NOMO-1 (cell line): ENCODE data around the gene FAM20A.

Experiments
- DNase-seq, 2 experiments: peaks; one replicate each; lab custom pipeline; 2025; ENCODE audit not compliant: unreplicated experiment in 2 of 2; lab: John Stamatoyannopoulos, UW

FAM20A gene

GRCh38 chr17:68570526-68570925 is 30.6 kb downstream of the FAM20A start:
- DNase-seq: no peak

DNA sequence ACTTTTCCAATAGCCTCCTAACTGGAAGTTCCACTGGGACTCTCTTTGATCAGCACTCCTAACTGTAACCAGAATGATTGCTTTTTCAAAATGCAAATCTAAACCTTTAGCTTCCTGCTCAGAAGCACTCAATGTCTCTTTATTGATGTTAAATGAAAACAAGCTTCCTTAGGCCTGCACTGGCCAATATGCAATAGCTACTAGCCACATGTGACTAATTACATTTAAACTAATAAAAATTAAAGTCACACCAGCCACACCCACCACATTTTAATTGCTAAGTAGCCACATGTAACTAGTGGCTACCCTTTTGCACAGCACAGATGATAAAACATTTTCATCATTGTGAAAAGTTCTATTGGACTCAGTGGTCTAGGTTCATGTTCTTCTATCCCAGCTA is 31.8 kb downstream of the FAM20A start:
- DNase-seq: no peak

DNA sequence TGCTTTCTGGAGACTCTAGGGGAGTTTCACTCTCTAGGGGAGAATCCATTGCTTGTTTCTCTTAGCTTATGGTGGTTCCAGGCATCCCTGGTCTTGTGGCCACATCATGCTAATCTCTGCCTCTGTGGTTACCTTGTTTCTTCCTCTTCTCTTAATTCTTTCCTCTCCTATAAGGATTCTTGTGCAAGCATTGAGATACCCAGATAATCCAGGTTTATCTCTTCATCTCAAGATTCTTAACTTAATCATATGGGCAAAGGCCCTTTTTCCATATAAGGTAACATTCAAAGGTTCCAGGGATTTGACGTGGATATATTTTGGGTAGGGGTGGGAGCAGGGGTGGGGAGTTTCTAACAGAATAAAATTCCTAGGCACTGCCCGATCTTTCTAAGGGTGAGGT is 32.6 kb downstream of the FAM20A start:
- DNase-seq: no peak

GRCh38 chr17:68567581-68567980 is 33.6 kb downstream of the FAM20A start:
- DNase-seq: no peak

DNA sequence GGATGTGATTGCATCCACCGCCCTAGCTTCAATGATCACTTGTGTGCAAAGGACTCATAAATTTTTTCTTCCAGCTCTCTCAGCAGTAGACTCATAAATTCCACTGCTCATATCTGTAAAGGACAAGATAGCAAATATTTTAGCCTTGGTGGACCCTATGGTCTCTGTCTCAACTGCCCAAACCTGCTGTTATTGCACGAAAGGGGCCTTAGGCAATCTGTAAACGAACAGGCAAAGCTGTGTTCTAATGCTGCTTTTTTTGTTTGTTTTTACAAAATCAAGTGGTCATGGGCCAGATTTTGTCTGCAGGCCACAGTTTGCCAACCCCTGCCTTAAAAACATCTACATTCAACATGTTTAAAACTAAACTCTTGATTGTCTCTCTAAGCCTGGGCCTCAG is 34.1 kb downstream of the FAM20A start:
- DNase-seq: no peak

GRCh38 chr17:68566442-68566738 is 34.8 kb downstream of the FAM20A start:
- no peak for DNase-seq

GRCh38 chr17:68565661-68566441 is 35.3 kb downstream of the FAM20A start:
- no peak for DNase-seq

- DNase-seq: no peak
These were observed 36.6 kb downstream of the FAM20A start for GRCh38 chr17:68564415-68565111.

DNA sequence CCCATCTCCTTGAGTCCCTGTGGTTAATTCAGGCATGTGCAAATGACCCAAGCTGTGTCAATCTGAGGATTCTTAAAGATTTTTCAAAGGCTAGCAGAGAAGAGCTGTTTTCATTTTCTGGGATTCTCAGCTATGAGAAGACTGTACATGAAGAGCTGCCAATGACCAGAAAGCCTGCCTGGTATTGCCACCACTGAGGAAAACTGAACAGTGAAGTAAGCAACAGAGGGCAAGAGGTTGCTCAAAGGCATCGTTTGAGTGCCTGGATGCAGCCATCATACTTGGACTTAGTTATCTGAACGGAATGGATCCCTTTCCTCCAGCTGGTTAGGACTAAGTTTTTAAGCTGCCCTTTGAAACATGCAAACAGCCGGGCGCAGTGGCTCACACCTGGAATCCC is 38.4 kb downstream of the FAM20A start:
- DNase-seq: no peak

DNA sequence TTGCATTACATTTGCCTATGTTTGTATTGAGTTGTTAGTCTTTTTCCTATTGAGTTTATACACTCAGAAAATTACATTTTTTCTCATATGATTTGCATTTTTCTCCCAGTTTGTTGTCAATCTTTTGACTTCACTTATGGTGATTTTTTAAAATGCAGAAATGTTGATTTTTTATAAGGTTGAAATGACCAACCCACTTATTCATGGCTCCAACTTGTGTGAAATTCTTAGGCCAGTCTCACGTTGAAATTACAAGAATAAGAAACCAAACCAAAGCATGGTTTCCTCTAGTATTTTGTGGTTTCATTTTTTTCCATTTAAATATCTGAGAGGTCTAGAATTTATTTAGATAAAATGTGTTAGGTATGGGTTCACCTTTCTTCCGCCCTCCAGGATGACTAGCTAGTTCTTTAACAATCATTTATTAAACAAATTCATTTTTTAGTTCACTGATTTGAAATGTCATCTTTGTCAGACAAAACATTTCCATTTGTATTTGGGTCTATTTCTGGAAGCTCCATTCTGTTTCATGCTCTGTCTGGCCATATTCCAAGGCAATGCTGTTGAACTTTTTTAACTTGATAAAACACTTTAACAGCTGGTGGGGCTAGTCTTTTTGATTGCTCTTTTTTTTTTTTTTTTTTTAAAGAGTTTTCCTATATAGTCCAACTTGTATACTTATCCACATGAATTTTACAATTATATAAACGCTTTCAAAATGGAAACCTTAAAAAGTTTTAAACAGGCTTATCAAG is 40.0 kb downstream of the FAM20A start:
- no peak for DNase-seq

GRCh38 chr17:68559316-68559715 is 41.9 kb downstream of the FAM20A start:
- no peak for DNase-seq

DNA sequence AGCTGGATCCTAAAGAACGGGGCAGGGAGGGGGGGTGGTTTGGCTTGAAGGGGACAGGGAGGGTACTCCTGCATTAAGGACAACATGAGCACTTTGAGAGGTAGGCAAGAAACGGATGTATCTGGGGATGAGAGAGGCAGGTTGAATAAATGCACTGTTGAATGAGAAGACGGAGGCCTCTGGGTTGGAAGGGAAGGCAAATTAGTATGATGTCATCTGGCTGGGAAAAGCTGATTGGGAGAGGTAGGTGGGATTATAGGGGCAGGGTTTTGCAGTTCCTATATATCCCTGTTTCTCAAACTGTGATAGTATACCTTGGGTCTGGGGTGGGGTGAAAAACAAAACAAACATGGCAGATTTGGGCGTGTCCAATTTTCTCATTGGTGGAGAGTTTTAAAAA is 44.6 kb downstream of the FAM20A start:
- no peak for DNase-seq

DNA sequence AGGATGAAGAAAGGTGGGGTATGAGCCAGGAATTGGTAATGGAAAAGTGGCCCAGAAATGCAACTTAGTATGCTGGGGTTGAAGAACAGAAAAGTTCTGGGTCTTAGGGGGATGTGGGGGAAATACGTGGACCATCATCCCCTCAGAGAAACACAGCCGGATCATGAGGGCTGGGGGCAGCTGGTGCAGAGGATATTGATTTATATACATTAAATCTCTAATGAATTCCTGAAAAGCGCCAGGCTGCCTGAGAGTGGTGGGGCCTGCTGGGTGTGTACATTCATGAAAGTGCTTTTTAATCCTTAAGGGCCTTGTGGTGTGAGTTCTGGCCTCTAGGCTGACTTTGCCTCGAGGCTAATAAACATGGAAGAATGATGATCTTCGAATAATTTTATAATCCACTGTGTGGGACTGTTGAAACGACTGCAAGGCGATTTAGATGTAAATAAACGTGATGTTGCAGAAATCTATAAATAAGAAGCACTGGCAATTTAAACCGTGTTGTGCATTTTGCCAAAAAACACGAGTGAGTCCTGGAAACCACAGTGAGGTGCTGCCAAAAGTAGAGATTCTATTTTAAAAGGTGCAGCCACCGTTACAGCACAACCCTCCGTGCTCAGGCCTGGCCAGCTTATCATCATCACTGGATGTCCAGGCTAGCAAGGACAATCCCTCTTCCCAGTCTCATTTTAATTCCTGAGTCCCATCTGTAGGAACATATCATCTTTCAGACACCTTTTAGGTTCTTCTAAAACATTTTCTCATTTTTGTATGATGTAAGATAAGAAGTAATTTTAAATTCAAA is 56.9 kb downstream of the FAM20A start:
- DNase-seq: no peak

- no peak for DNase-seq
These were observed 58.3 kb downstream of the FAM20A start for GRCh38 chr17:68542698-68543463.

DNA sequence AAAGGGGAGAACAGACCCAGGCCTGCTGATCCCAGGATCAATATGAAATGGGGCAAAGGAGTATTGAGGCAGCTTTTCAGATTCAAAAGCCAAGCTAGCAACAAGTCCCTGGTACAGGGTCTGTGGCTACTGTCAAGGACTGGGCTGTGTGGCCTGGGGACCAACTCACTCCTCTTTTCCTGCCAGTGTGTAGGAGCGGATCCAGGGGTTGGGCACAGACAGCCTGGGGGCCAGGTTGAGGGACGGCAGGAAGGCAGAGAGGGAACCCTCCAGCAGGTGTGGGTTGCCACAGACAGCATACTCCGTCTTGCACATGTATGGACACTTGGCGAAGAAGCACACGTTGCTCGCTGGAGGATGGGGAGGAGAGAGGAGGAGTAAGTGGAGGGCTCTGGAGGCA is 59.4 kb downstream of the FAM20A start:
- DNase-seq: no peak

DNA sequence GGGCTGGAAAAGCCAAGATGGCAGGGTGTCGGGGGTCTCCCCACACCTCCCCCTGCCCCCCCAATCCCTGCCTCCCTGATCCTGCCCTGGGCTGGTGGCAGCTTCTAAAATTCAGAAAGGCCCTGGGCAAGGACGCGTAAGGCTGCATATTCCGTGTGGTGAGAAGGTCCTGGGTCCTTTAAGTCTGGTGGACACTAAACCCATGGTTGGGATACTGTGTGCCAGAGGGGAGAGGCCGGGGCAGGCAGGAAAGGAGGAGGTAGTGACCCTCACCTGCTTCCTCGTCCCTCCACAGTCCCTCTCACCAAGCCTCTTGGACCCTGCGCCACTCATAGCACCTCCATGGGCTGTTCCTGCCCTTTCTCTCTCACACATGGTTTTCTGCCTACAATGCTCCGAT is 60.2 kb downstream of the FAM20A start:
- DNase-seq: no peak

- peak; percentile 73 to 78 for DNase-seq
These were observed 61.4 kb downstream of the FAM20A start for GRCh38 chr17:68539548-68540467.

GRCh38 chr17:68535922-68536321 is 65.2 kb downstream of the FAM20A start:
- DNase-seq: no peak

DNA sequence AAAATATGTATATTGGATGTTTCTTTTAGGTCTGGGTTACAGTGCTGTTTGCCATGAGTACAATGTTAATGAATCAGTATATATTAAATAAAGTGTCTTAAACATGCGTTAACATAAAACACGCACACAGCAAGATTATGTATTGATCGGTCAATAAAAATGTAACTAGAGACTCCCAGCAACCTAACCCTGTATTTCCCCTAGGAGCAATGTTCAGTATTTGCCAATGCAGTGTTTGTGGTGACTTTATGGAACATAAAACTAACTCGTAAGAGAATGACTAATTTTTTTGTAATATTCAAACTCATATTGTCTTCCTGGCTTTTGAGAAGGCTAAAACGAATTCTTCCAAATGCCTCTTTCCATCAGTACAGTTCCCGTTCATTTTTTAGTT is 66.5 kb downstream of the FAM20A start:
- DNase-seq: no peak
